ENCODE data around the gene USH2A. TPM values are rescaled to one million over a fixed set of nuclear protein-coding genes. Genes with fewer than 3 reads are reported as not detected.

USH2A gene
- total and polyA plus RNA-seq, 8 donors, result 0.03 to 0.28 (median 0.06) TPM

- H3K27me3 ChIP-seq, result no peaks in the 10 kb centered on the region
- ATAC-seq, result no peak
- intact Hi-C loops (cut with DNase I), result no loop called here
- no peak for FAIRE-seq
- 47 to 57% methylated on average over 1 of the region's 1 CpG for WGBS, 2 donors
- no peak overlapping the region for H3K27ac ChIP-seq
- no peak for DNase-seq
- no peak overlapping the region for H3K4me3 ChIP-seq
- no peaks in the 10 kb centered on the region for H3K9me3 ChIP-seq
- no peaks in the 10 kb centered on the region for H3K36me3 ChIP-seq
- no peak for TF ChIP-seq CTCF (IDR thresholded peaks at IDR 0.05)
- no peaks in the 10 kb centered on the region for H3K4me1 ChIP-seq
These were observed 246.3 kb downstream of the USH2A start for GRCh38 chr1:216176970-216177369.

- H3K4me3 ChIP-seq, result no peak overlapping the region
- ATAC-seq (no peak), DNase-seq (no peak), FAIRE-seq (no peak)
- H3K27me3 ChIP-seq, result no peaks in the 10 kb centered on the region
- no peaks in the 10 kb centered on the region for H3K4me1 ChIP-seq
- WGBS, 2 donors, result 44 to 46% methylated on average over 6 of the region's 6 CpGs
- no peak for TF ChIP-seq CTCF (IDR thresholded peaks at IDR 0.05)
- H3K36me3 ChIP-seq, result no peaks in the 10 kb centered on the region
- no peak overlapping the region for H3K27ac ChIP-seq
- intact Hi-C loops (cut with DNase I), result no loop called here
- H3K9me3 ChIP-seq, result no peaks in the 10 kb centered on the region
These were observed 247.5 kb downstream of the USH2A start for GRCh38 chr1:216175714-216176113.

- Histone ChIP-seq H3K4me3 (no peak overlapping the region), H3K27ac (no peak overlapping the region), H3K9me3 (no peaks in the 10 kb centered on the region), H3K36me3 (no peaks in the 10 kb centered on the region), H3K27me3 (no peaks in the 10 kb centered on the region), H3K4me1 (no peaks in the 10 kb centered on the region)
- FAIRE-seq (no peak), DNase-seq (no peak), ATAC-seq (no peak)
- no peak for TF ChIP-seq CTCF (IDR thresholded peaks at IDR 0.05)
- 63 to 64% methylated on average over 4 of the region's 4 CpGs for WGBS, 2 donors
- intact Hi-C loops (cut with DNase I), result no loop called here
These were observed 249.8 kb downstream of the USH2A start for GRCh38 chr1:216173376-216173995.

GRCh38 chr1:216169351-216169750, 253.9 kb downstream of the USH2A start:
- TF ChIP-seq CTCF (IDR thresholded peaks at IDR 0.05), result no peak
- WGBS, 2 donors, result 69 to 71% methylated on average over 1 of the region's 1 CpG
- DNase-seq (no peak), ATAC-seq (no peak), FAIRE-seq (no peak)
- Histone ChIP-seq H3K36me3 (no peaks in the 10 kb centered on the region), H3K4me1 (no peaks in the 10 kb centered on the region), H3K27ac (no peak overlapping the region), H3K27me3 (no peaks in the 10 kb centered on the region), H3K4me3 (no peak overlapping the region), H3K9me3 (no peaks in the 10 kb centered on the region)
- intact Hi-C loops (cut with DNase I), result no loop called here

- no peak for FAIRE-seq
- no peak for ATAC-seq
- H3K27ac ChIP-seq, result no peak overlapping the region
- no peaks in the 10 kb centered on the region for H3K27me3 ChIP-seq
- intact Hi-C loops (cut with DNase I), result no loop called here
- 71 to 72% methylated on average over 3 of the region's 3 CpGs for WGBS, 2 donors
- DNase-seq, result no peak
- H3K4me3 ChIP-seq, result no peak overlapping the region
- H3K9me3 ChIP-seq, result no peaks in the 10 kb centered on the region
- no peak for TF ChIP-seq CTCF (IDR thresholded peaks at IDR 0.05)
- H3K36me3 ChIP-seq, result no peaks in the 10 kb centered on the region
- no peaks in the 10 kb centered on the region for H3K4me1 ChIP-seq
These were observed 254.7 kb downstream of the USH2A start for GRCh38 chr1:216168546-216168945.

Data from pancreas (tissue), 10 donors.